GM21619 (cell line): Measurements from ENCODE around the gene PRKG1.
"Not testable (repeated sequence)": the region's sequence is repeated elsewhere in the genome, so short reads cannot be mapped to it uniquely, and the experiment has no call there.

Source experiments
- ATAC-seq: cut with Tn5 transposase; IDR thresholded peaks from one replicate; pipeline ENCODE4 v1.9.1; 2021; ENCODE audit not compliant: unreplicated experiment

Gene PRKG1

DNA sequence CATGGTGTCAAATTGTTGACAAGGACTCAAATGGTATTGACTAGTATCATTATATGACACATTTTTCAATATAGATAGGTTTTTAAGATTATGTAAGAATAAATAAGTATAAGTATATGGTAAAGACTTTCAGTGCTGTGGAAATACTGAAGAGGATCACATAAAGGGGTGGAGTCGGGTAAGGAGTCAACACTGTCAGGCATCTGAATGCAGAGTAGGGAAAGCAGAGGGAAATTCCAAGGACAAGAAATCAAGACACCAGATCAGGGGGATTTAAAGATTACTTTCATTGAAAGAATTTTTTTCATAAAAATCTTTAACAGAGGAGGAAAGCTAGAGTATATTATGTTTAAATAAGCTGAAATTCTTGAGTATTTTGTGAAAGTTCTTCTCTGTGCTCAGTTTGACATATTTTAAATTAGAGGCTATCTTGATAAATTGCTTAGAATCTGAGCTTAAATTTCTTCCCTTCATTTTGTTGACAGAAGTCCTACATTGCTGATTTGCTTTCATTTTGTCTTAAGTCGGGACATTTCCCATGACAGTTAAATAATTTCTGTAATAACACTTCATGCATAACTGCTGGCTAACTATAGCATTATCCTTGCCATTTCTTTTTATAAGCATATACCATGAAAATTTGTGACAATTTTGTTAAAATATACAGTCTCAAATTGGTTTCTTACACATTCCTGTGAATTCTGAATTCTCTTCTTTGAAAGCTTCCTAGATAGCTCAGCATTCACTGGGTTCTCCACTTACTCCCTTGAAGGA, 244.3 kb downstream of the PRKG1 start:
- ATAC-seq: no peak

DNA sequence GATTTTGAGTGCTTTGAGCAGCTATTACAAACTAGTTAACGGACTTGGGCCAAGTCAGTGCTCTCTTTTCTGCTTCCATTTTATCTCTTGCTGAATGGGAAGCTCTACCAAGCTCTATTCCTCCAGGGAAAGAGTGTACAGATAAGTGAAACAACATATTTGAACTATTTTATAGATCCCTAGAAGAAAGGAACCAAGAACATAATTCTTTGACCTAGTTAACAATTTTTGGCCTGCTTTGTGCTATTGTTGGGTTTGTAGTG, 244.8 kb downstream of the PRKG1 start:
- no peak for ATAC-seq

DNA sequence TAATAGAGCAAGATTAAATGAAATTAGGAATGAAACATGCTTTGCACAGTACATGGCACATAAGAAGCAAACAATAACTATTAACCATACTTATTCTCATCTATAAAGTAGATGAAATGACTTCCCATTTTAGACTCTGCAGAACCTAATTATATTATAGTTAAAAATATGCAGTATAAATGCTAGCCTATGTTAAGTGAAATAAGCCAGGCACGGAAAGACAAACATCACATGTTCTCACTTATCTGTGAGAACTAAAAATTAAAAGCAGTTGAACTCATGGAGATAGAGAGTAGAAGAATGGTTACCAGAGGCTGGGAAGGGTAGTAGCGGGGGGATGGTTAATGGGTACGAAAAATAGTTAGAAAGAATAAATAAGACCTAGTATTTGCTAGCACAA, 247.0 kb downstream of the PRKG1 start:
- no peak for ATAC-seq

DNA sequence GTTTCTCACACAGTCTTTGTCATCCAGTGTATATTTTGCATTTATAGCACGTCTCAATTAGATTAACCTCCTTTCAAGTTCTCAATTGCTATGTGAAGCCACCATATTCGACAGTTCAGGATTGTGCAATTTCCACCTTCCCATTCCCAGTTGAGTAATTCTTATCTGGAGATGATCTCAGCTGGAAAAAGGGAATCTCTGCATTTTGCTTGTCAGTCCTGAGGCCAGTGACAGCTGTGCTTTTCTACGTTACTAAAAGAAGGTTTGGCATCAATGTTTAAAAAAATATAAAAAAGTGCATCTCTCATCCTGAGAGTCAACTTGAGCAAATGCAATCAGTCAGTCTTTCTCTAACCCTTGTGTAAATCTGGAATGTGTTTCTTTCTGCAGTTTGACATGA, 247.7 kb downstream of the PRKG1 start:
- ATAC-seq: no peak

DNA sequence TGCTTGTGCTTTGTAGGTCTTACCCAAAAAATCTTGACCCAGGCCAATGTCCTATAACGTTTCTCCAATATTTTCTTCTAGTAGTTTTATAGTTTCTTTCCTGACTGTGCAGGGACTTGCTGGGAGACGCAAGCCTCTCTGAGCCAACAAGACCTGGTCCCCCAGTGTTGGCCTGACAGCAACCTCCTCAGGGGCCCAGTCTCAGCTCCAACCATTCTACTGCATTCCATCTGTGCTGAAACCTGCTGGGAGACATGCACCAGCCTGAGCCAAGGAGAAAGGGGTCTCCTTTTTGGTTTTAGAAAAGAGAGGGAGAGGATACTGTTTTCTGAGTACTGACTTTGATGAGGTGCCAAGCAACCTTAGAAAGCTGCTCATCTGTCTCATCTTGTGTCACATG, 251.4 kb downstream of the PRKG1 start:
- no peak for ATAC-seq

DNA sequence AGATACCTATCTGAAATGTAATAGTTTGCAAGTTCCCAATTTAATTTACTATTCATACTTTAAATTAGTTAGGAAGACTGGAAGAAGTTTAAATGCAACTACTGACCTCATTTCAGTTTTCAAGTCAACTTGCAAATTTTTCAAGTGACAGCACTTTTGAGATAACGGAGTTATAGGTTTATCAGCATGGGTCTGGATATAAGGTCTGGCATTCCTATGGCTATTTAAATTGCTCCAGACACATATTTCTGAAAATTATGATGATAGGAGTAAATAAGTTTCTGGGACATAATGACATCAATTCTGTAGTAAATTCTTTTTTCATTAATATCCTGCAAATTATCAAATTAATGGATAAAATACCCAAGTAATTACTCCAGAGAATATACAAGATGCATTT, 251.9 kb downstream of the PRKG1 start:
- ATAC-seq: no peak

DNA sequence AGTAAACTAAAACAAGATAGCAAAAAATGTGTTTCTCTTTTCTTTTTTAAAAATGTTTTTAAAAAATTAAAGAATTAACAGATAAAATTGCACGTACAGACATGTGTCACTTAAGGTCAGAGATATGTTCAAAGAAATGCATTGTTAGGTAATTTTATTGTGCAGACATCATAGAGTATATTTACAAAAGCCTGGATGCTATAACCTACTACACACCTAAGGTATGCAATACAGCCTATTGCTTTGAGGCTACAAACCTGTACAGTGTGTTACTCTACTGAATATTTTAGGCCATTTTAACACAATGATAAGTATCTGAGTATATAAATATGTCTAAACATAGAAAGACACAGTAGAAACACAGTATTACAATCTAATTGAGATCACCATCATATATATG, 253.1 kb downstream of the PRKG1 start:
- no peak for ATAC-seq

DNA sequence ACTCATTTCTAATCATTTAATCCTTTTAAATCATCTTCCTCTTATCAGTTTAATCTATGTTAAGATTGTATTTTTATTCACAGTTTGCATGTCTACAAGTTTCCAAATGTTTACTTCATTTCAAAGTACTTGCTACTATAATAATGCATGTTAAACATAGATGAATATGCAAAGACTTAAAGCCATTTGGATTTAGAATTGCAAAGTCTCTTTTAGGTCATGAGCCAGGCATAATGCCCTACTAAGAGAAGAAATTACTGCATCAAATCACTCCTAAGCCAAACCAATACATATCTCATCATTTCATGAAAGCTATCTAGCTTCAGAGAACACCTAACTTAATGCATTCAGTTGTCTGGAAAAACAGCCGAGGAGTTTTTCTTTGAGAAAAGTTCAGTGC, 266.1 kb downstream of the PRKG1 start:
- ATAC-seq: no peak

DNA sequence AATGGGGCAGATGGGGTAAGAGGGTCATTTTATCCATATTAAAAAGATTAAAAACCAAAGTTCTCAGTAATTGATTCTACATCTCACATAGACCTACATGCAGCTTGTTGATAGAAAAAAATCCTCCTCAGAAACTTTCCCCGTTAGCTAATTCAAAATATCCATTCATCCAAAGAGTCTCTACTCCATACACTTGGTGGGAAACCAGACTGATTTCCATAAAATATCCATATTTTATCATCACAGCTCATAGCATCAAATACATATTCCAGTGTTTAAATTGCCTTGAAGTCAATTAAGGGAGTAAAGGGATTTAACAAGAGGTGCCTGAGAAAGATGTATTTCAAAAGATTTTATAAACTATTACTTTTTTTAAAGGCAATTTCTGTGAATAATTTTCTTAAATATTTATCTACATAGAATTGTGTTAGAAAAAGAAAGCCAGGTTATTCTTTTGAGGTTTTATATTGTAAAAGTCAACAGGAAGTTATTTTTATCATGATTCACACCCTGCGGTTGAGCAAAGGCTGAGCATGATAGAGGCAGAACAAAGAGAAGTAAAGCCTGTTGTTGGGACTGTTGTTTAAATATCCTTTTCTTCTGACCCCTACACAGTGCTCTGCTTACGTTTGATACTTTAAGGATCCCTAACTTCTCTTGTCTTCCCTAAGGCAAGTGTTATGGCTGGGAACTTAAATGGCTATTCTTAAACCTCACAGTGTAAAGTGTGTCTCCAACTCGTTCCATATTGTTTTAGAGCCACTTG, 266.7 kb downstream of the PRKG1 start:
- no peak for ATAC-seq

DNA sequence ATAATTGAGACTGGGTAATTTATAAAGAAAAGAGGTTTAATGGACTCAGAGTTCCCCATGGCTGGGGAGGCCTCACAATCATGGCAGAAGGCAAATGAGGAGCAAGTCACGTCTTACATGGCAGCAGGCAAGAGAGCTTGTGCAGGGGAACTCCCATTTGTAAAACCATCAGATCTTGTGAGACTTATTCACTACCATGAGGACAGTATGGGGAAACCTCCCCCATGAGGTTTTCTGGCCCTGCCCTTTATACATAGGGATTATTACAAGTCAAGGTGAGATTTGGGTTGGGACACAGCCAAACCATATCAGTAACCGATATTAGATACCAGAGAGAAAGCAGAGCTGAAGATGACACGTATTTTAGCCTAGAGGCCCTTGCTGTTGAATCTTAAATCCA, 267.5 kb downstream of the PRKG1 start:
- not testable (repeated sequence) for ATAC-seq

DNA sequence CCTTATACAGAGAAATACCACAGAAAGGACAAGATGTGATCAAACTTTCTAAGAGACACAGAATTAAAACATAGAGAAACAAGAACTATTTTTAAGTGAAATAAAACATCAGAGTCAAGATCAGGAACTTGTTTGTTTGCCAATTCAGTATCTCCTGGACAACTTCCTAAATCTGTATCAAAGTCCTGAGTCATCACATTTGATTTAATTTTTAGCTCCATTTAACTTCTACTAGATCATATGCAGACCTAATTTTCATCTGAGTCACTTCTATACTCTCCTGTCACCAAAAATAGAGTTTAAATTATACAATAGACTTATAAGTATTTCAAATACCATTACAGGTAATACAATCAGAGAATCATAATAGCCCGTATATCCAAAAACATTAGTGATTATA, 268.1 kb downstream of the PRKG1 start:
- ATAC-seq: no peak

DNA sequence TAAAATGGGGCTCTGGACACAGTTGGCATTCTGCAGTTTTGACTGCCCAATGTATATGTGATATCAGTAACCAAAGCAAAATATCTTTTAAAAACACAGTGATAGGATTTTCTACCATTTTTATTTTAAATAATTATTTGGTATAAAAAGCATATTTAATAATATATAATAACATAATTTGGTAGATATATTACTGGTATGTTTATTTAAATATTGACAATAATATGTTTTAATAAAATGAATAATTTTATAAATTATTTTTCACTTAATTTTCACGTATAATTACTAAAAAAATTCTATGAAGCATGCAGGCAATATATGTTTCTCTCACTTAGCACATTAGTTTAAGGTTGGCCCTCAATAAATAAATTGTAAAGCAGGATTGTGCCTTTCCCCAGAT, 269.1 kb downstream of the PRKG1 start:
- ATAC-seq: no peak

DNA sequence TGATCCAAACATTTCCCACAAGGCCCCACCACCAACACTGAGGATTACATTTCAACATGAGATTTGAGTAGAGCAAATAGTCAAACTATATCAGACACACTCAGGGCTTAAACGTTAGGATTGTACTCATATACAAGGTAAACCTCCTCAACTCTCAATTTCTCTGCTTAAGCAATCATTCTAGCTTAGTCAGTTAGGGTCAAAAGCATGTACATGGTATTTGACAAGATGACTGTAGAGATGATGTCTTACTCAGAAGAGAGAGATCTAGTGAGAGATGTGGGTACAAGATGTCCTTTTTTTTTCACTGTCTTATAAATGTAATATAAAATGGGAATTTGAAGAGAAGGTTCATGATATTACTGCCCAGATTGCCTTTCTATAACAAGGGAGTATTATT, 270.1 kb downstream of the PRKG1 start:
- ATAC-seq: no peak

DNA sequence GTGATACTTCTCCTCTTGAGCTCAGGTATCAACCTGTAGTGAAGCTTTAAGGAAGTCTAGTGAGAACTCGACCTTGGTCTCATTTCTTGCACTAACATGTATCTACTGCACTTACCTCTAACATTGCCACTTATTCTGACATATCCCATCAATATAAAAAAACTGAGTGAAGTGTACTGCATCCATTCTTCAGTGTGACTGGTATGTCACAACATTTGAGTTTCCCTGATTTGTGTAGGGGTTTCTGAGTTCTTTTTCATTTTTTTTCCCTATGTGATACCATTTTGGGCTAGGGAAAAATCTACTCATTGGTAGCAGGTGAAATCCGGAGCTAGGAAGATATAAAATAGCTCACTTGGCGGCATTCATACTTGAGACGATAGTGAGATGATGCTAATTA, 274.3 kb downstream of the PRKG1 start:
- ATAC-seq: no peak

DNA sequence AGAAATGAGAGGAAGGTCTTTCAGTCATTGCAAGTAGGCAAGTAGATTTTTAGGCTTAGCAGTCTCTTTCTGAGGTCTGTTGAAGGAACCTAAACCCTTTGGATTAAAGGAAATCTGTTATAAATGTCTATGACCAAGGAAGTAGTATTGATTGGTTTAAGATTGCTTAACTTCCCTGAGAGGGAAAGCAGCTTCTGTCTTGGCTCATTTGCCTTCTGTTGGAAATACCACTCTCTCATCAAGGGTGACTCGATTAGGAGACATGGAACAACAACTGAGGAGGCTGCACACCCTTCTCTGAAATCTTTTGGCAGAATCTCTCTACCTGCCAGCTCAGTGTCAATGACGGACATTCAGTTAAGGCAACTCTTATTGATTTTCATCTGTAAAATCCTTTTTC, 282.9 kb downstream of the PRKG1 start:
- ATAC-seq: no peak

DNA sequence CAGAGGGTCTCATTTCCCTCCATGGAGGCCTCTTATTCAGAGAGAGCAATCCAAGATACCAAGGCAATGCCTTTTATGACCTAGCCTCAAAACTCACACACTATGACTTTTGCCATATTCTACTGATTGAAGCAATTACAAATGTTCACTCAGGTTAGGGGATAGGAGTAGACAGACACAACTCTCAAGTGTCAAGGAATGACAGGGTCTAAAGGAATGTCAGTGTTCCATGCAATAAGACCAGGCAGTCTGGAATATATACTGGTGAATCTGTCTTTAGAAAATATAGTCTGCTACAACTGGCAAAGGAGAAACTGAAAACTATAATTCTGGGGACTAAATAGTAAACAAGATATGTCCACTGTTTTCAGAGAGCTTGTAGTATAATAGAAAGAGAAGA, 283.9 kb downstream of the PRKG1 start:
- no peak for ATAC-seq

DNA sequence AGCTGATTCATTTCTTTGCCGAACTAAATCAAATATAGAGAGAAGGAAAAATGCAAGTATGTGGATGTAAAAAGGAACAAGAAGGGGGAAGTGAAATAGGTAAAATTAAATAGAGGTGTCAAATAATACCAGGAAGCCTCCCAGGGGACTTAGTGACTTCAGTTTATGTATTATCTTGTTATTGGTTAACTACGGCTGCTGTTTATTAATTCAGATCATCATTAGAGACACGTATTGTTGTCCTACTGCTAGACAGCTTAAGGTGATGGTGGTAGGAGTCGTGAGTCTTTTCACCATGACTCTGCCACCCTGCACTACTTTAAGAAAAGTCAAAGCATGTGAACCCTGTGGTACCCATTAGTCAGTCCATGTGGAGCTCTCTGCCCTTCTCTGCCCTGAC, 289.1 kb downstream of the PRKG1 start:
- ATAC-seq: no peak

DNA sequence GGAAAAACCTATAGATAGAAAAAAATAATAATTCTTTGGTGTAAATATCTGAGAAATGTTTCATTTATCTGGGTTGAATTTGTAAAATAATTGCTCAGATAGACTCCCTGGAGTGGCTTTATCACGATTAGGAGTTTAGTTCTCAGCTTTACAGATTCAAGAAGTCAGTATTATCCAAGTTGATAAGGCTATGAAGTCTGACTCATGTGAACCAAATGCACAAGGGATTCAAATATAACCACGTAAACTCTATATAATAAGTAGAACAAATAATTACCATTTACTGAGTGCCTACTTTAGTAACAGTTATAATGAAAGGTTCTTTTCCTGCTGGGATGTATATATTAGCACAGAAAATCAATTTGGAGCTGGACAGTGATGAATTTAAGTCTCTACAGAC, 290.4 kb downstream of the PRKG1 start:
- no peak for ATAC-seq

DNA sequence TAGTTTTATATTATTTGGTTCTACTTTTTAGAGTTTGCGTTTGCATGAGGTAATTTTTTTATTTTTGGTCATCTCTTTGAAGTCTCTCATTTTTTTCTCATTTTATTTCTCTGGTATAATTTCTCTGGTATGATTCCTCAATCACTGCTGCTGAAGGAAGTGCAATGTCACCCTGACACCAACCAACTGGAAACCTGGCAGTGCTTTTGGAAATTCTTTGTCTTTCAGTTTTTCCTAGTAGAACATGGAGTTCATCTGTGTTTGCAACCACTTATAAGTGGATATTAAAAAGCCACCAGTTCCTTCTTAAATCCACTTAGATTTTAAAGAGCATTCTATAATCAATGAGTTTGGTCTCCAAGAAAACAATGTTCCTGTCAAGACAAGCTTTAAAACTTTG, 291.8 kb downstream of the PRKG1 start:
- ATAC-seq: no peak

DNA sequence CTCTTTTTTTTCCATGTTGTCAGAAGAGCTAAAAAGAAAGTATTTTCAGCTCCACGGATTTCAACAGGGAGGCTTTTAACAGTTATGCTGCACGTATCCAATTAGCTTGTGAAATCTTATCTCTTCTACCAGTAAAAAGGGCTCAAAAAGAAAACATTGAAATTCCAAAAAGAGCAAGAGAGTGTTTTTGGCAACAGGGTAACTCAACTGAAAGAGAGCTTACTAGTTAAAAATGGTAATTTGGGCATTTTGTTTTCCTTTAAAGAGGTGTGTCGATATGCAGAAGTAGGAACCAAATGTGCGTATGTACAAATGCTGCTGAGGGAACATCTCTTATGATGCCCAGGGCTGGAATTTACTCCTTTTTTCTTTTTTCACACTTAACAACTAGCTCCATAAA, 292.8 kb downstream of the PRKG1 start:
- no peak for ATAC-seq

DNA sequence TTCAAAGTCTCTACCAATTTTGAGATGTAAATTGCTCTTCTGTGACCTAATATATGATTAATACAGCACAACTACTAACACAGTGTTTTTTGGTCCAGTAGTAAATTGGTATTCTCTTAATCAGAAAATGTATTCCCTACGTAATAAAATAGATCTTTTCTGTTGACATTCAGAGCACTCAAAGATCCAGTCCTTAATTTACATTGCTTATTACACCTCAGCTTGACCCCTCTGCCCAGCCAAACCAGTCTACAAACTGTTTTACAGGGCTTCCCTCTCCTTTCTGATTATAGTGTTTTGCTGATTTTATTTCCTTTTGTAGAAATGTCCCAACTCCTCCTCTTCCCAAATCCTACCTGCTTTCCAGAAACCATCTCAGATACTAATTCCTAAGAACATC, 293.4 kb downstream of the PRKG1 start:
- ATAC-seq: no peak

DNA sequence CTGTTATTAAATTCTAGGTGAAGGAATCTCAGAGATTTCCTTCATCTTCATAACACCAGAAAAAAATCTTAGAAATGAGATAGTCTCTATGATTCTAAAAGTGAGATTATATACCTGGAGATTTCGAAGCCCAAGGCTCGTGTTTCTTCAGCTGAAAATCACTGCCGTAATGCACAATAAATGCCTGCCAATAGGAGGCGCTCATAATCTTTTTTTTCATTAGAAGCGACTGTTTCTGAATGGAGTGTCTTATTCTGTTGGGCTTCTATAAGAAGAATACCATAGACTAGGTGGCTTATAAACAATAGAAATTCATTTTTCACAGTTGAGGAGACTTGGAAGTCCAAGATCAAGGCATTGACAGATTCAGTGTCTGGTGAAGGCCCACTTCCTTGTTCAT, 294.7 kb downstream of the PRKG1 start:
- no peak for ATAC-seq

DNA sequence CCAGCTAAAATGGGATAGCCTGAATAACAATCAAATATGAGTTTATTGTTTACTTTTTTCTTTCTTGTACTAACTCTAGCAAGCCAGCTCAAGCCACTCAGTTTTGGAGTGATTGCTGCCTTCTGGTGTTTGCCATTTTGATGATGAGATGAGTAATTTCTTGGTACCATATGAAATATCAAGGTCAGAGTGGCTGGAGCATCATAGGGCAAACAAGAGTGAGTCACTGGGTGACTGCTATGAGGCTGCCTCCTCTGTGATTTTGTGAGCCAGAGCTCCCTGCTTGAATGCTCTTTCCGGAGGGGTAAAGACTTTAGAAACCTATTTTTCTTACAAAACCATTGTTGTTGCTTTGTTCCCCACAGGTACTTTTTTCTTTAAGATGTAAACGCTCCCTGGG, 295.6 kb downstream of the PRKG1 start:
- no peak for ATAC-seq
